Measurements from ENCODE around the gene UBE2B.

The UBE2B gene

GRCh38 chr5:134423376-134423775 is 52.0 kb downstream of the UBE2B start:
- in situ Hi-C loops (cut with HindIII; ENCODE audit: low sequenced_read_pairs): no loop called here
- H3K4me3 ChIP-seq (ENCODE audit: low read depth, low read length): no peak overlapping the region
- TF ChIP-seq CTCF (IDR thresholded peaks at IDR 0.05; ENCODE audit: low read depth, low read length, missing control alignments): no peak
- DNase-seq (ENCODE audit: low read depth): no peak

- DNase-seq (ENCODE audit: low read depth): no peak
These were observed 55.0 kb downstream of the UBE2B start for GRCh38 chr5:134426361-134426760.

GRCh38 chr5:134427540-134428041 is 56.2 kb downstream of the UBE2B start:
- DNase-seq (ENCODE audit: low read depth): no peak
- in situ Hi-C loops (cut with HindIII; ENCODE audit: low sequenced_read_pairs): no loop called here
- TF ChIP-seq CTCF (IDR thresholded peaks at IDR 0.05; ENCODE audit: low read depth, low read length, missing control alignments): no peak
- no peak overlapping the region for H3K4me3 ChIP-seq (ENCODE audit: low read depth, low read length)

More at GRCh38 chr5:134426361-134426760, 55.0 kb downstream of the UBE2B start:
- no peak overlapping the region for H3K4me3 ChIP-seq (ENCODE audit: low read depth, low read length)
- in situ Hi-C loops (cut with HindIII; ENCODE audit: low sequenced_read_pairs): no loop called here
- no peak for TF ChIP-seq CTCF (IDR thresholded peaks at IDR 0.05; ENCODE audit: low read depth, low read length, missing control alignments)

GRCh38 chr5:134430001-134430569 is 58.7 kb downstream of the UBE2B start:
- TF ChIP-seq CTCF (IDR thresholded peaks at IDR 0.05; ENCODE audit: low read depth, low read length, missing control alignments): no peak
- H3K4me3 ChIP-seq (ENCODE audit: low read depth, low read length): no peak overlapping the region
- in situ Hi-C loops (cut with HindIII; ENCODE audit: low sequenced_read_pairs): no loop called here
- no peak for DNase-seq (ENCODE audit: low read depth)

GRCh38 chr5:134432174-134432573 is 60.8 kb downstream of the UBE2B start:
- in situ Hi-C loops (cut with HindIII; ENCODE audit: low sequenced_read_pairs): no loop called here
- no peak overlapping the region for H3K4me3 ChIP-seq (ENCODE audit: low read depth, low read length)
- DNase-seq (ENCODE audit: low read depth): no peak
- no peak for TF ChIP-seq CTCF (IDR thresholded peaks at IDR 0.05; ENCODE audit: low read depth, low read length, missing control alignments)

- no peak for DNase-seq (ENCODE audit: low read depth)
- in situ Hi-C loops (cut with HindIII; ENCODE audit: low sequenced_read_pairs): no loop called here
- no peak for TF ChIP-seq CTCF (IDR thresholded peaks at IDR 0.05; ENCODE audit: low read depth, low read length, missing control alignments)
- H3K4me3 ChIP-seq (ENCODE audit: low read depth, low read length): no peak overlapping the region
These were observed 61.4 kb downstream of the UBE2B start for GRCh38 chr5:134432677-134433359.
